ENCODE data around the gene TMC1.

- no peak for TF ChIP-seq CTCF (conservative IDR thresholded peaks at IDR 0.05)
- no peak for TF ChIP-seq ZFX (IDR thresholded peaks at IDR 0.05)
These were observed 205.5 kb downstream of the TMC1 start for GRCh38 chr9:72726947-72727346.
